HG03378 (cell line): Measurements from ENCODE around the gene COX7C.
"Not testable (repeated sequence)": the region's sequence is repeated elsewhere in the genome, so short reads cannot be mapped to it uniquely, and the experiment has no call there.

ENCODE experiments used
- ATAC-seq: cut with Tn5 transposase; IDR thresholded peaks from one replicate; pipeline ENCODE4 v1.9.1; 2021; ENCODE audit warnings: mild to moderate bottlenecking, moderate library complexity; ENCODE audit not compliant: unreplicated experiment

The COX7C gene

GRCh38 chr5:86660771-86661170 is 43.0 kb downstream of the COX7C start:
- not testable (repeated sequence) for ATAC-seq

- no peak for ATAC-seq
These were observed 46.4 kb downstream of the COX7C start for GRCh38 chr5:86664173-86664572.

- no peak for ATAC-seq
These were observed 48.4 kb downstream of the COX7C start for GRCh38 chr5:86665984-86666760.

- ATAC-seq, result no peak
These were observed 49.2 kb downstream of the COX7C start for GRCh38 chr5:86666981-86667380.
